Measurements from ENCODE around the gene NNT. TPM values are rescaled to one million over a fixed set of nuclear protein-coding genes. Genes with fewer than 3 reads are reported as not detected.
A peak's percentile ranks its signal among the peaks of the same experiment; 100 is the strongest.

NNT gene
- total RNA-seq, 1 donor from 2014 or later, result 120 TPM

DNA sequence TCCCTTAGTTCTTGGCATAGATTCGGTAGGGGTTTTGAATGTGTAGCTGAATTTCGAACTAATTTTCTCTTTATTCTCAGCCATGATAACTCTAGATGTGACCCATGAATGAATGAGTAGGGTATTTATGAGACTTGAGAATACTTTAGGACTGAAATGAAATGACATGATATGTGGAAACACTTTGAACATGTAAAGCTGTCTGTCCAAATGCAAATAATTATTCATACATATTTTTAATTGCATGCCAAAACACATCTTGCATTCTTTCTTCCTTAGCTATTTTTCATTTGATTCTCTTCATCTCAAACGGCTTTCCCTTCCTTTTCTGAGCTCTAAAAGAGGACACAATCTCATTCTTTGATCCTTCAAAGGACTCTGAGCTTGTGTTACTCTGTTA, 3.4 kb downstream of the NNT start:
- no peak for DNase-seq (ENCODE audit: low spot score)
- Mint-ChIP-seq H3K4me1 (ENCODE audit: low read depth) (peaks cover 41% of the 10 kb centered on the region), H3K9me3 (ENCODE audit: low read depth) (no peaks in the 10 kb centered on the region), H3K4me3 (ENCODE audit: unreplicated experiment) (no peak overlapping the region), H3K36me3 (ENCODE audit: low read depth) (peaks cover 15% of the 10 kb centered on the region), H3K27me3 (ENCODE audit: low read depth) (no peaks in the 10 kb centered on the region), H3K27ac (ENCODE audit: unreplicated experiment) (peak overlapping the region; percentile 64)
- TF ChIP-seq, protein P1, sequence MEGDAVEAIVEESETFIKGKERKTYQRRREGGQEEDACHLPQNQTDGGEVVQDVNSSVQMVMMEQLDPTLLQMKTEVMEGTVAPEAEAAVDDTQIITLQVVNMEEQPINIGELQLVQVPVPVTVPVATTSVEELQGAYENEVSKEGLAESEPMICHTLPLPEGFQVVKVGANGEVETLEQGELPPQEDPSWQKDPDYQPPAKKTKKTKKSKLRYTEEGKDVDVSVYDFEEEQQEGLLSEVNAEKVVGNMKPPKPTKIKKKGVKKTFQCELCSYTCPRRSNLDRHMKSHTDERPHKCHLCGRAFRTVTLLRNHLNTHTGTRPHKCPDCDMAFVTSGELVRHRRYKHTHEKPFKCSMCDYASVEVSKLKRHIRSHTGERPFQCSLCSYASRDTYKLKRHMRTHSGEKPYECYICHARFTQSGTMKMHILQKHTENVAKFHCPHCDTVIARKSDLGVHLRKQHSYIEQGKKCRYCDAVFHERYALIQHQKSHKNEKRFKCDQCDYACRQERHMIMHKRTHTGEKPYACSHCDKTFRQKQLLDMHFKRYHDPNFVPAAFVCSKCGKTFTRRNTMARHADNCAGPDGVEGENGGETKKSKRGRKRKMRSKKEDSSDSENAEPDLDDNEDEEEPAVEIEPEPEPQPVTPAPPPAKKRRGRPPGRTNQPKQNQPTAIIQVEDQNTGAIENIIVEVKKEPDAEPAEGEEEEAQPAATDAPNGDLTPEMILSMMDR (IDR thresholded peaks at IDR 0.05), result no peak

DNA sequence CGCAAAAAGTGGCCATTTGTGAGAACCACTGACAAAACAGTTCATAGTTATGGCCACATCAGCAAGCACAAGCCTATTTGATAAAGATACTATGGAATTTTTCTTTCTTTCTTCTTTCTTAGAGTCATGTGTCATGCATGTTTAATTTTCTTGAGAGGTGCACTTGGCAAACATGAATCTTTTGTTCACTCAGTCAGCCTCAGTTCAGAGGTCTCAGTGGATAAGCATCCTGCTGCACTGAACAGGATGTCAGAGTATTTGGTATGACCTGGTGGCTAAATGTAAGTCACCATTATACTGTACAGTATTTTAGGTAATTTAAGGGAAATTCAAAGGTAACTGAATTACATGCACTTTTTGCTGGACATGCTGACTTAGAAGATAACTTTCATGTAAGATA, 5.4 kb downstream of the NNT start:
- no peak overlapping the region for H3K27ac Mint-ChIP-seq (ENCODE audit: unreplicated experiment)
- TF ChIP-seq, protein P1 (IDR thresholded peaks at IDR 0.05), result no peak
- no peak for DNase-seq (ENCODE audit: low spot score)
- H3K9me3 Mint-ChIP-seq (ENCODE audit: low read depth), result no peaks in the 10 kb centered on the region
- H3K27me3 Mint-ChIP-seq (ENCODE audit: low read depth), result no peaks in the 10 kb centered on the region
- H3K4me1 Mint-ChIP-seq (ENCODE audit: low read depth), result peaks cover 31% of the 10 kb centered on the region
- no peak overlapping the region for H3K4me3 Mint-ChIP-seq (ENCODE audit: unreplicated experiment)
- peaks cover 25% of the 10 kb centered on the region for H3K36me3 Mint-ChIP-seq (ENCODE audit: low read depth)

DNA sequence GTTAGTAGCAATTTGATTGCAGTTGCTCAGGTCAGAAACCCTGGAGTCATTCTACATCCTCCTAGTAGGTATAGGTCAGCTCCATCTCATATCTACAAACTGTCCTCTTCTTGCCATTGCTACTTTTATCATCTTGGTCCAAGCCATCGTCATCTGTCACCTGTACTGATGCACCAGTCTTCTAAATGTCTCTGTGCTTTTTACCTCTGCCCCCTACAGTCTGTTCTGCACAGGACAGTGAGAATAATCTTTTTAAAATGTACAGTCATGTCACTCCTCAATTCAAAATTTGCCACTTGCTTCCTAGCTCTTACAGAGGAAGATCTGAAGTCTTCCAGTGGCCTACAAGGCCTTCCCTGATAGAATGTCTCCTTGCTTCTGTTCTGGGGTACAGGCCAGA, 6.8 kb downstream of the NNT start:
- Mint-ChIP-seq H3K9me3 (ENCODE audit: low read depth) (no peaks in the 10 kb centered on the region), H3K36me3 (ENCODE audit: low read depth) (peaks cover 25% of the 10 kb centered on the region), H3K27me3 (ENCODE audit: low read depth) (no peaks in the 10 kb centered on the region), H3K4me3 (ENCODE audit: unreplicated experiment) (no peak overlapping the region), H3K4me1 (ENCODE audit: low read depth) (peaks cover 18% of the 10 kb centered on the region), H3K27ac (ENCODE audit: unreplicated experiment) (no peak overlapping the region)
- no peak for DNase-seq (ENCODE audit: low spot score)
- TF ChIP-seq, protein P1 (IDR thresholded peaks at IDR 0.05), result peak; percentile 54

DNA sequence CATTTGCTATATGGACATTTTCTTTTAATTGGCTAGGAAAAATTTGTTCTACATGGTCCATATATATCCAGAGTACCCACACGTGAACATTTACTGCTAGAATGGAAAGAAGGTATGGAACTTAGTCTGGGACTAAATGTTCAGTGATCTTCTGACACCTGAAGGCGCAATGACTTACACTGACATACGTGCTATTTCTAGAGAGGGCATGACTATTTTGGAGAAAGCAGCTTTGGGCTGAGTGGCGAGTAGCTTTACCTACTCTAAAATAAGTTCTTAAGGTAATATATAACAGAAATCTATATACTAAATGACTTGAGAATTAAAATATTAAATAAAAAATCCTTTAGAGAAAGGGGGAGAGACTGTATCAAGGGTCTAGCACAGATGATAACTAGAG, 10.4 kb downstream of the NNT start:
- TF ChIP-seq, protein P1 (IDR thresholded peaks at IDR 0.05), result no peak
- no peak for DNase-seq (ENCODE audit: low spot score)
- Mint-ChIP-seq H3K4me1 (ENCODE audit: low read depth) (peaks cover 5% of the 10 kb centered on the region), H3K36me3 (ENCODE audit: low read depth) (peaks cover 24% of the 10 kb centered on the region), H3K4me3 (ENCODE audit: unreplicated experiment) (no peak overlapping the region), H3K27me3 (ENCODE audit: low read depth) (no peaks in the 10 kb centered on the region), H3K27ac (ENCODE audit: unreplicated experiment) (no peak overlapping the region), H3K9me3 (ENCODE audit: low read depth) (no peaks in the 10 kb centered on the region)

DNA sequence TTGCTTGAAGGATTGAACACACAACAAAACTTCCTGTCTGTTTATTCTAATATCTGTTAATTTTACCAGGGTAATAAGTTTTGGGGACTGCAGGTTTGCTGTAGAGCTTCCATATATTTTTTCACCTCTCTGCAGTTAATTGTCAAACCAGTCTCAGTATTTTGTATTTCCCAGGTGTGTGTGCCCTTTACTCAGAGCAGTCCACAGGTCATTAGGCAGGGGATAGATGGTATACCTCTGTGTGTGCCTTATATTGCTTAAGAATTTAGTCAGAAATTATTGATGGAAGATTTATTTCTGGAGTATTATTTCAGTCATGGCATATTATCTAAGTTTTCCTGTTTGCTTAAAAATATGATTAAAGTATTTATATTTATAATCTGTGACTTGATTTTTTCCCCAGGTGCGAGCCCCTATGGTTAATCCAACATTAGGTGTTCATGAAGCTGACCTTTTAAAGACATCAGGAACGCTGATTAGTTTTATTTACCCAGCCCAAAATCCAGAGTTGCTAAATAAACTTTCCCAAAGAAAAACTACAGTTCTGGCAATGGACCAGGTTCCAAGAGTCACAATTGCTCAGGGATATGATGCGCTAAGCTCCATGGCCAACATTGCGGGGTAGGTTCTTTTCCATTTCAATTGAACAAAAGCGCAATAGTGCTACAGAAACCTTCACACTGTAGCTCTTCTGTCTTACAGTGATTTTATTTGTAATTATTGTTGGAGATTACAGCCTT, 12.6 kb downstream of the NNT start:
- H3K4me1 Mint-ChIP-seq (ENCODE audit: low read depth), result peaks cover 12% of the 10 kb centered on the region
- H3K4me3 Mint-ChIP-seq (ENCODE audit: unreplicated experiment), result no peak overlapping the region
- H3K9me3 Mint-ChIP-seq (ENCODE audit: low read depth), result no peaks in the 10 kb centered on the region
- no peak for DNase-seq (ENCODE audit: low spot score)
- no peaks in the 10 kb centered on the region for H3K27me3 Mint-ChIP-seq (ENCODE audit: low read depth)
- peaks cover 22% of the 10 kb centered on the region for H3K36me3 Mint-ChIP-seq (ENCODE audit: low read depth)
- TF ChIP-seq, protein P1 (IDR thresholded peaks at IDR 0.05), result no peak
- H3K27ac Mint-ChIP-seq (ENCODE audit: unreplicated experiment), result no peak overlapping the region

Measured in chondrocyte (in vitro differentiated cells).